Esophagus muscularis mucosa (tissue), 3 donors: ENCODE data around the gene ANKRD11.

Experiments
- CTCF ChIP-seq, 3 experiments: fragments of 200-600 bp in 2 of 3; fragments of 450-650 bp in 1 of 3; sonication (generic) in 2 of 3; IDR thresholded peaks; one replicate each; pipeline ENCODE4 v1.5.1; 2017 to 2019; ENCODE audit warnings: antibody characterized with exemption in 3 of 3, mild to moderate bottlenecking in 2 of 3, moderate library complexity in 1 of 3
- POLR2A ChIP-seq: fragments of 450-650 bp; IDR thresholded peaks from one replicate; pipeline ENCODE4 v1.6.1; 2017; ENCODE audit warnings: antibody characterized with exemption, moderate library complexity, mild to moderate bottlenecking, low read depth

- no peak for TF ChIP-seq POLR2A
- TF ChIP-seq CTCF (IDR thresholded peaks at IDR 0.05), result no peak
These were observed 172.0 kb downstream of the ANKRD11 start for GRCh38 chr16:89318430-89318758.
